VCaP (cell line): ENCODE results near the gene DCBLD2.
A peak's percentile ranks its signal among the peaks of the same experiment; 100 is the strongest.

Experiments
- H3K27ac ChIP-seq: fragments of 450-650 bp; 2 replicates; pipeline ENCODE4 v1.5.1; 2017
- CTCF ChIP-seq: fragments of 450-650 bp; conservative IDR thresholded peaks from 2 replicates; pipeline ENCODE4 v1.5.1; 2017; ENCODE audit warnings: mild to moderate bottlenecking, moderate library complexity

DCBLD2 gene

DNA sequence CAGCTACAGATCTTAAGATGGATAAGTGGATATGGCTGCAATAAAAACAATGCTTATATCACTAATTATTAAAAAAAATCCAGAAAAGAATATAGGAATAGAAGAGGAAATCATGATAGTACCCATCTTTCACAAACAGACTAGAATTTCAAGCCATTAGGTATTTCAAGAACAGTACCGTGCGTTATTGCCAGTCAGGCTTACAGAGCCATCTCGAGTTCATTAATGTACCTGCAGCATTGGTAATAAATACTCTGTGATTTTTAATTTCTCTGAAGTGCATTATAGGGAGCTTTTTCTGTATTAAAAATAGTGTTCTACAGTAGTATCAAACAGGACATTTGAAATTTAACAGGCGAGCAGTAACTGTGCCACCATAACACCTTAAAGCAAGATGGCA, 102.7 kb downstream of the DCBLD2 start:
- peak; percentile 77 for TF ChIP-seq CTCF
- H3K27ac ChIP-seq = no peak overlapping the region

GRCh38 chr3:98797905-98798304, 103.6 kb downstream of the DCBLD2 start:
- no peak for TF ChIP-seq CTCF
- H3K27ac ChIP-seq = no peak overlapping the region

DNA sequence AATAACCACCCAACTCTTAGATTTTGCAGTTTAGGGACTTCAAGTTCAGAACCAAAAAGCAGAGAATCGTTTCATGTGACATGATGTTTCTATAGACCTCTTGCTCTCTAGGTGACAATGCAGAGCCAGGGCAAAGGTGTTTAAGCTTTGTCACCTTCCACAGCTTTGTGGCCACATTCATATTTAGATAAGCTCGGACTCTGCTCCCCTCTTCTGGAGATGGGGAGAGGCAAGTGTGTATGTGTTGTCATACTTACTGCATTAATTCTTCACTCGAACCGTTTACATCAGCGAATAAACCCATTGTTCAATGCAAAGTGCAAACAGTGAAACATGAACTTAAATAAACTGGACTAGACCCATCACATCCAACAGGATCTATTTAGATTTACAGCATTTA, 105.2 kb downstream of the DCBLD2 start:
- no peak for TF ChIP-seq CTCF
- no peak overlapping the region for H3K27ac ChIP-seq

DNA sequence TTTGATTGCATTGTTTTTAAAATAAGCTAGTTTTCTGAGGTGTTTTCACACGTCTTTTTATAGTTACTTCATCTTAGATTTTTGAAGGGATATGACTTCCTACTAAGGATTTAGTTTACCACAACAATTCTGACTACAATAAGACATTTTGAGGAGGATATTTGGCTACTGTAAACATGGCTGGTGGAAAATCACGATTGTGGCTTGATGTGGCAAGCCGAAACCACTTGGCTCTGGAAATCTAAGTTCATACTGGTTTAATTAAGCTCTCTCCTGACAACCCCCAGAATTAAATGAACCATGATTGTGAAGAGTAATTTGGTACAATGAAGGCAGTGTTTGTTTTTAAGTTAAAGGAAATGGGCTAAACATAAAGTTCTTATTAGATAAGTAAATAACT, 107.5 kb downstream of the DCBLD2 start:
- no peak for TF ChIP-seq CTCF
- no peak overlapping the region for H3K27ac ChIP-seq

GRCh38 chr3:98791341-98792325, 109.9 kb downstream of the DCBLD2 start:
- TF ChIP-seq CTCF = no peak
- H3K27ac ChIP-seq = no peak overlapping the region

- TF ChIP-seq CTCF = no peak
- H3K27ac ChIP-seq = no peak overlapping the region
Observed at GRCh38 chr3:98788651-98789050, 112.8 kb downstream of the DCBLD2 start.

GRCh38 chr3:98787181-98787580, 114.3 kb downstream of the DCBLD2 start:
- no peak for TF ChIP-seq CTCF
- no peak overlapping the region for H3K27ac ChIP-seq
